Frontal cortex (tissue), 4 donors: ENCODE results near the gene HSH2D. TPM values are rescaled to one million over a fixed set of nuclear protein-coding genes. Genes with fewer than 3 reads are reported as not detected.

Experiments
- DNase-seq, 2 donors: peaks; one replicate each; pipeline ENCODE4 v3.0.0; 2012; ENCODE audit warnings: low spot score in 2 of 2
- FAIRE-seq: peaks from 2 replicates; lab custom pipeline; 2012; peaks lifted over from hg19 to GRCh38; lab: Jason Lieb, UNC
- small RNA-seq: library from RNA; depleted of rRNA; stranded (forward); fragments of <200 nt; gene quantifications from one replicate; pipeline ENCODE3, GENCODE V24; 2014
- total RNA-seq: library from RNA; depleted of rRNA; stranded (reverse); fragments of >200 nt; gene quantifications from one replicate; pipeline ENCODE4 v1.2.3, GENCODE V29; 2014
- donor health status: control.
- donor health status: control.
- donor health status: control.

The HSH2D gene
- total RNA-seq, 1 donor from 2014 or later, result under 0.01 TPM

DNA sequence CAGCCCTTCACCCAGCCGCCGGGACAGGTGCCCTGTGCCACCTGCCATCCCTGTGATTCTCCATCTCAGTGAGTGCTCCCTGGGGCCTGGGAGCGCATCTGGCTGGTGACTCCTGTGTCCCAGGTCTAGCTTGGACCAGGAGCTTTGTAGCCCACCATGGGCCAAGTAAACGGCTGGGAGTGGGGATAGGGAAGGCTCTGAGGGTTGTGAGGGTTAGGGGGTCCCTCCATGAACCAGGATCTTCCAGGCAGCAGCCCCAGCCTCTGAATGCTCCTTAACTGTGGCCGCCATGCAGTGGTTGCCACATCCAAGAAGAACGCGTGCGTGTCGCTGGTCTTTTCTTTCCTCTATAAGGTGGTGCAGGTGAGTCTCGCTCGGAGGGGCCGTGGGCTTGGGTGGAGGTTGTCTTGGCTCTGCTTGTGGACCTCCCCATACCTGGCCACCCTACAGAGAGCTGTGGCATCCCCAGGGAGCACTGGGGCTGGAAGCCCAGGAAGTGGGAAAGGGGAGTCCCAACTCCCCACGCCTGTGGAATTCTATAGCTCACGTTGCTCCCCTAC, 62.6 kb downstream of the HSH2D start:
- FAIRE-seq, result no peak

DNA sequence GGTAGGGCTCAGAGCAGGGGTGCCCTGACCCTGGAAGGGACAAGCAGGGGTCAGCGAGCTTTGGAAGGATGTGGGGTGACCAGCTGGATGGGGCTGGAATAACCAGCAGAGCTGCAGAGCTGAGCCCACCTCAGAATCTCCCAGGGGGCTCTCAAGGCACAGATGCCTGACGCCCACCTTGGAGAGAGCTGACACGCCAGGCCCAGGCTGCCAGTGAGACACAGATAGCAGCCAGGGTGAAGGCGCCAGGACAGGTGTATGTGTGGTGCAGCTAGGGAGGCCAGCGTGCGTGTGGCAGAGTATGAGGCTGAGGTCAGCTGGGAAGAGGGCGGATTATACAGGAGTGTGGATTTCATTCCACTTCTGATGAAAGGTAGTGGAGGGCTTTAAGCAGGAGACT, 63.2 kb downstream of the HSH2D start:
- no peak for FAIRE-seq

More for the DNA sequence above, 62.6 kb downstream of the HSH2D start:
- DNase-seq, result no peak

GRCh38 chr19:16207063-16207462, 63.6 kb downstream of the HSH2D start:
- DNase-seq (no peak), FAIRE-seq (no peak)

More for the DNA sequence above, 63.2 kb downstream of the HSH2D start:
- no peak for DNase-seq

- DNase-seq, result no peak
- FAIRE-seq, result no peak
Observed at GRCh38 chr19:16207490-16208025, 64.1 kb downstream of the HSH2D start.

Small RNA genes lying within 50 kb of the gene (small RNA-seq; reads per million reads assigned to genes)
- not detected for gene RF00017

Other genes starting within 250 kb of the HSH2D start
- not detected for gene CYP4F2, start 245.6 kb upstream of the HSH2D start, total RNA-seq
- not detected for gene CYP4F11, start 209.2 kb upstream of the HSH2D start, total RNA-seq
- not detected for gene OR10H4, start 194.7 kb upstream of the HSH2D start, total RNA-seq
- 86.0 TPM for gene TPM4, start 67.2 kb upstream of the HSH2D start, total RNA-seq
- gene RAB8A, start 31.8 kb upstream of the HSH2D start, total RNA-seq, result 45.2 TPM
- gene CIB3, start 29.8 kb downstream of the HSH2D start, total RNA-seq, result not detected
- 122 TPM for gene FAM32A, start 41.7 kb downstream of the HSH2D start, total RNA-seq
- 28.1 TPM for gene AP1M1, start 54.2 kb downstream of the HSH2D start, total RNA-seq
- 2.4 TPM for gene KLF2, start 181.1 kb downstream of the HSH2D start, total RNA-seq